Measurements from ENCODE around the gene TECR.

DNA sequence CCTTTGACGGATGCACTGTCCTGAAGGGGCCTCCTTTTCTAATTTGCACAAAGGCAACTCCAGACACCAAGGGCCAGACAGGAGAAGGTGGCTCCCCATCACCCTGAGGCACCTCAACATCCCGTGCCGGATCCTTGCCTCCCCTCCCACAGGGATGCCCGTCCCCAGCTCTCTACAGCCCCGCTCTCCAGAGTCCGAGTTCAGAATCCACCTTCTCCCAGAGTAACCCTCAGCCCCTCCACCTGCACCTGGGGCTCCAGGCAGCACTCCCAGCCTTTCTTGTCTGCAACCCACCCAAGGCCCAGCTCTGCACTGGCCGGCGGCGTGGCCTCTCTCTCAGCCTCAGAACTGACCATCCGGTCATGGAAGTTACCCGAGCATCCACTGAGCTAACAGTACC, 37.7 kb downstream of the TECR start:
- no peak for TF ChIP-seq CTCF (conservative IDR thresholded peaks at IDR 0.05; ENCODE audit: low read depth, low read length)
- TF ChIP-seq RFX5 (IDR thresholded peaks at IDR 0.05; ENCODE audit: low read depth, low read length): no peak
- no peak for TF ChIP-seq POLR2A (IDR thresholded peaks at IDR 0.05; ENCODE audit: low read depth, low read length)
- TF ChIP-seq RAD21 (IDR thresholded peaks at IDR 0.05; ENCODE audit: low read length): no peak
- TF ChIP-seq USF2 (IDR thresholded peaks at IDR 0.05; ENCODE audit: low read depth, low read length): no peak
- no peak for TF ChIP-seq MXI1 (IDR thresholded peaks at IDR 0.05; ENCODE audit: borderline replicate concordance, low read depth, low read length)
- TF ChIP-seq SMC3 (IDR thresholded peaks at IDR 0.05; ENCODE audit: low read depth, low read length): no peak
- TF ChIP-seq MAFK (IDR thresholded peaks at IDR 0.05; ENCODE audit: low read depth, low read length): no peak
- no peak for TF ChIP-seq NFE2L2 (IDR thresholded peaks at IDR 0.05; ENCODE audit: low read depth, low read length)

All from IMR-90 (cell line).